Suprapubic skin (tissue), 3 donors: ENCODE results near the gene MTREX.

Experiments
- EP300 ChIP-seq: sonication (generic); formaldehyde crosslinking; IDR thresholded peaks from one replicate; pipeline ENCODE4 v1.6.1; 2017; ENCODE audit warnings: antibody characterized with exemption
- POLR2A ChIP-seq, 2 donors: fragments of 450-650 bp; IDR thresholded peaks; one replicate each; pipeline ENCODE4 v1.6.1; 2017; ENCODE audit warnings: antibody characterized with exemption in 2 of 2, mild to moderate bottlenecking in 2 of 2, moderate library complexity in 2 of 2
- TF ChIP-seq, protein P1 (sequence below), 2 donors: fragments of 200-600 bp in 1 of 2; fragments of 450-650 bp in 1 of 2; sonication (generic) in 1 of 2; IDR thresholded peaks; one replicate each; pipeline ENCODE4 v1.5.1; 2016 to 2019; ENCODE audit warnings: antibody characterized with exemption in 2 of 2, mild to moderate bottlenecking in 1 of 2, moderate library complexity in 1 of 2

DNA sequence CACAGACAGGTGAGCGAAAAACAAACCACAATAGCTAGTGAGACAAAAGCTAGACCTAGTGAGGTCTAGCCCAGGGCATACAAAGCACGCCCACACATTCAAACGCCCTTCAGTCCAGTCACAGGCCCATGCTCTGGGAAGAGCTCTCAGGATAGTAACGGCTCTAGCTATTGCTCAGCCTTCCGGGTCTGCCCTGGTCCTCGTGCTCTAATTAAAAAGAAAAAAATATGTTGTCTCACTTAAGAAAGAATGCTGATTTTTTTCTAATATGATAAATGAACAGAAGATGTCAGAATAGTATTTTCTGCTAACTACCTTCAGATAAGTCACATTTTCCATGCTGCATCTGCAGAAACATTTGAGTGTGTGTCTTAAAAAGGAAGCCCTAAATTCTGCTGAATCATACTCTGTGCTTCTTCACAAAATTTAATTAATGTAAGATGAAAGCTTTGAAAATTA, 132.4 kb downstream of the MTREX start:
- TF ChIP-seq, protein P1, sequence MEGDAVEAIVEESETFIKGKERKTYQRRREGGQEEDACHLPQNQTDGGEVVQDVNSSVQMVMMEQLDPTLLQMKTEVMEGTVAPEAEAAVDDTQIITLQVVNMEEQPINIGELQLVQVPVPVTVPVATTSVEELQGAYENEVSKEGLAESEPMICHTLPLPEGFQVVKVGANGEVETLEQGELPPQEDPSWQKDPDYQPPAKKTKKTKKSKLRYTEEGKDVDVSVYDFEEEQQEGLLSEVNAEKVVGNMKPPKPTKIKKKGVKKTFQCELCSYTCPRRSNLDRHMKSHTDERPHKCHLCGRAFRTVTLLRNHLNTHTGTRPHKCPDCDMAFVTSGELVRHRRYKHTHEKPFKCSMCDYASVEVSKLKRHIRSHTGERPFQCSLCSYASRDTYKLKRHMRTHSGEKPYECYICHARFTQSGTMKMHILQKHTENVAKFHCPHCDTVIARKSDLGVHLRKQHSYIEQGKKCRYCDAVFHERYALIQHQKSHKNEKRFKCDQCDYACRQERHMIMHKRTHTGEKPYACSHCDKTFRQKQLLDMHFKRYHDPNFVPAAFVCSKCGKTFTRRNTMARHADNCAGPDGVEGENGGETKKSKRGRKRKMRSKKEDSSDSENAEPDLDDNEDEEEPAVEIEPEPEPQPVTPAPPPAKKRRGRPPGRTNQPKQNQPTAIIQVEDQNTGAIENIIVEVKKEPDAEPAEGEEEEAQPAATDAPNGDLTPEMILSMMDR (IDR thresholded peaks at IDR 0.05) = no peak
- TF ChIP-seq POLR2A (IDR thresholded peaks at IDR 0.05) (no peak), EP300 (no peak)
